HEK293 (cell line): ENCODE measurements around the gene CASK.

Experiments
- MEIS1 ChIP-seq: sonication (generic); formaldehyde crosslinking; IDR thresholded peaks from 2 replicates; pipeline ENCODE4 v1.8.1; 2022; ENCODE audit warnings: missing genetic modification reagents, mild to moderate bottlenecking, borderline replicate concordance
- TF ChIP-seq, protein P1 (sequence below): fragments of 450-650 bp; formaldehyde crosslinking; IDR thresholded peaks from 2 replicates; pipeline ENCODE4 v1.5.1; 2016; ENCODE audit warnings: missing biosample characterization, missing genetic modification characterization, borderline replicate concordance

- TF ChIP-seq, protein P1, sequence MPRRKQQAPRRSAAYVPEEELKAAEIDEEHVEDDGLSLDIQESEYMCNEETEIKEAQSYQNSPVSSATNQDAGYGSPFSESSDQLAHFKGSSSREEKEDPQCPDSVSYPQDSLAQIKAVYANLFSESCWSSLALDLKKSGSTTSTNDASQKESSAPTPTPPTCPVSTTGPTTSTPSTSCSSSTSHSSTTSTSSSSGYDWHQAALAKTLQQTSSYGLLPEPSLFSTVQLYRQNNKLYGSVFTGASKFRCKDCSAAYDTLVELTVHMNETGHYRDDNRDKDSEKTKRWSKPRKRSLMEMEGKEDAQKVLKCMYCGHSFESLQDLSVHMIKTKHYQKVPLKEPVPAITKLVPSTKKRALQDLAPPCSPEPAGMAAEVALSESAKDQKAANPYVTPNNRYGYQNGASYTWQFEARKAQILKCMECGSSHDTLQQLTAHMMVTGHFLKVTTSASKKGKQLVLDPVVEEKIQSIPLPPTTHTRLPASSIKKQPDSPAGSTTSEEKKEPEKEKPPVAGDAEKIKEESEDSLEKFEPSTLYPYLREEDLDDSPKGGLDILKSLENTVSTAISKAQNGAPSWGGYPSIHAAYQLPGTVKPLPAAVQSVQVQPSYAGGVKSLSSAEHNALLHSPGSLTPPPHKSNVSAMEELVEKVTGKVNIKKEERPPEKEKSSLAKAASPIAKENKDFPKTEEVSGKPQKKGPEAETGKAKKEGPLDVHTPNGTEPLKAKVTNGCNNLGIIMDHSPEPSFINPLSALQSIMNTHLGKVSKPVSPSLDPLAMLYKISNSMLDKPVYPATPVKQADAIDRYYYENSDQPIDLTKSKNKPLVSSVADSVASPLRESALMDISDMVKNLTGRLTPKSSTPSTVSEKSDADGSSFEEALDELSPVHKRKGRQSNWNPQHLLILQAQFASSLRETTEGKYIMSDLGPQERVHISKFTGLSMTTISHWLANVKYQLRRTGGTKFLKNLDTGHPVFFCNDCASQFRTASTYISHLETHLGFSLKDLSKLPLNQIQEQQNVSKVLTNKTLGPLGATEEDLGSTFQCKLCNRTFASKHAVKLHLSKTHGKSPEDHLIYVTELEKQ (tag by site-specific recombination) = no peak
- no peak for TF ChIP-seq MEIS1
Measured at GRCh38 chrX:41932885-41933284, 9.5 kb upstream of the CASK start.
